Neural cell (in vitro differentiated cells): ENCODE data around the gene MAEA. TPM values are rescaled to one million over a fixed set of nuclear protein-coding genes. Genes with fewer than 3 reads are reported as not detected.

ENCODE experiments used
- H2AFZ ChIP-seq: fragments of 200-600, 300-800 bp; sonication (generic), shearing (Covaris generic); 2 replicates; pipeline ENCODE4 v1.6.0; 2014; ENCODE audit warnings: low read depth, mild to moderate bottlenecking, antibody characterized with exemption, low read length, moderate library complexity
- H3F3A ChIP-seq: fragments of 200-600 bp; shearing (Covaris generic); 2 replicates; pipeline ENCODE4 v1.6.1; 2016; ENCODE audit warnings: mild to moderate bottlenecking, moderate library complexity, mixed read lengths, antibody characterized with exemption, low read length; ENCODE audit not compliant: insufficient read depth, poor library complexity, severe bottlenecking
- H3K27ac ChIP-seq: fragments of 200-600, 300-800 bp; sonication (generic), shearing (Covaris generic); 2 replicates; pipeline ENCODE4 v1.5.1; 2014; ENCODE audit warnings: mild to moderate bottlenecking, low read length, moderate library complexity
- H3K27me3 ChIP-seq: fragments of 300-800, 200-600 bp; sonication (generic), shearing (Covaris generic); 2 replicates; pipeline ENCODE4 v1.6.0; 2014; ENCODE audit warnings: mild to moderate bottlenecking, low read depth, low read length, moderate library complexity; ENCODE audit not compliant: insufficient read depth
- H3K36me3 ChIP-seq: fragments of 300-800, 200-600 bp; sonication (generic), shearing (Covaris generic); 2 replicates; pipeline ENCODE4 v1.5.1; 2014; ENCODE audit warnings: mild to moderate bottlenecking, antibody characterized with exemption, low read length, moderate library complexity; ENCODE audit not compliant: insufficient read depth
- H3K4me2 ChIP-seq: fragments of 300-800, 200-600 bp; sonication (generic), shearing (Covaris generic); 2 replicates; pipeline ENCODE4 v1.6.0; 2014; ENCODE audit warnings: mild to moderate bottlenecking, low read length
- H3K4me3 ChIP-seq: fragments of 300-800, 200-600 bp; sonication (generic), shearing (Covaris generic); 2 replicates; pipeline ENCODE4 v1.5.1; 2014; ENCODE audit warnings: mild to moderate bottlenecking, low read length, moderate library complexity
- H3K79me2 ChIP-seq: fragments of 200-600 bp; shearing (Covaris generic); replicated peaks from 2 replicates; pipeline ENCODE4 v1.6.0; 2014; ENCODE audit warnings: mild to moderate bottlenecking, low read length, moderate library complexity; ENCODE audit not compliant: insufficient read depth
- H3K9ac ChIP-seq: fragments of 300-800, 200-600 bp; sonication (generic), shearing (Covaris generic); 2 replicates; pipeline ENCODE4 v1.6.1; 2016; ENCODE audit warnings: mild to moderate bottlenecking, low read length, mixed read lengths
- H3K9me2 ChIP-seq: fragments of 200-600 bp; shearing (Covaris generic); 2 replicates; pipeline ENCODE4 v1.6.1; 2016; ENCODE audit warnings: mild to moderate bottlenecking, low read length, mixed read lengths; ENCODE audit not compliant: insufficient read depth
- H3K9me3 ChIP-seq: fragments of 200-600, 300-800 bp; sonication (generic), shearing (Covaris generic); 2 replicates; pipeline ENCODE4 v1.6.1; 2016; ENCODE audit warnings: mild to moderate bottlenecking, mixed run types, low read length, moderate library complexity, mixed read lengths
- H4K20me1 ChIP-seq: fragments of 200-600 bp; shearing (Covaris generic); 2 replicates; pipeline ENCODE4 v1.6.1; 2016; ENCODE audit warnings: mild to moderate bottlenecking, mixed run types; ENCODE audit not compliant: insufficient read depth
- CTCF ChIP-seq: fragments of 450-650 bp; IDR thresholded peaks from 2 replicates; pipeline ENCODE4 v1.5.1; 2014; ENCODE audit warnings: antibody characterized with exemption, mild to moderate bottlenecking, moderate library complexity; ENCODE audit not compliant: poor library complexity, severe bottlenecking
- EP300 ChIP-seq: fragments of 450-650 bp; conservative IDR thresholded peaks from 2 replicates; pipeline ENCODE4 v1.6.1; 2014; ENCODE audit warnings: antibody characterized with exemption, mild to moderate bottlenecking, moderate library complexity; ENCODE audit not compliant: poor library complexity, severe bottlenecking
- EZH2 ChIP-seq: fragments of 200-600, 300-800 bp; shearing (Covaris generic), sonication (generic); IDR thresholded peaks from 2 replicates; pipeline ENCODE4 v1.6.1; 2014; ENCODE audit warnings: antibody characterized with exemption, low read length, borderline replicate concordance, mild to moderate bottlenecking; ENCODE audit not compliant: insufficient read depth, poor library complexity, severe bottlenecking
- MXI1 ChIP-seq: fragments of 450-650 bp; conservative IDR thresholded peaks from 2 replicates; pipeline ENCODE4 v1.6.1; 2014; ENCODE audit warnings: antibody characterized with exemption, mild to moderate bottlenecking; ENCODE audit not compliant: poor library complexity, severe bottlenecking
- POLR2AphosphoS5 ChIP-seq: IDR thresholded peaks from 2 replicates; pipeline ENCODE4 v1.6.1; 2012
- RAD21 ChIP-seq: fragments of 450-650 bp; conservative IDR thresholded peaks from 2 replicates; pipeline ENCODE4 v1.6.1; 2014; ENCODE audit warnings: antibody characterized with exemption, mild to moderate bottlenecking, moderate library complexity
- SMC3 ChIP-seq: fragments of 450-650 bp; conservative IDR thresholded peaks from 2 replicates; pipeline ENCODE4 v1.6.1; 2014; ENCODE audit warnings: antibody characterized with exemption, mild to moderate bottlenecking, moderate library complexity; ENCODE audit not compliant: poor library complexity
- TAF1 ChIP-seq: IDR thresholded peaks from 2 replicates; pipeline ENCODE4 v1.6.1; 2012; ENCODE audit warnings: low read depth
- polyA plus RNA-seq: library from polyadenylated mRNA; depleted of rRNA; stranded (reverse); fragments of >200 nt; gene quantifications from 2 replicates; pipeline ENCODE4 v1.2.3, GENCODE V29; 2014
- TF ChIP-seq, protein P1 (sequence below): IDR thresholded peaks from 2 replicates; pipeline ENCODE4 v1.6.1; 2012; ENCODE audit warnings: borderline replicate concordance

MAEA gene
- polyA plus RNA-seq, 1 donor from 2014 or later, result 106 TPM

DNA sequence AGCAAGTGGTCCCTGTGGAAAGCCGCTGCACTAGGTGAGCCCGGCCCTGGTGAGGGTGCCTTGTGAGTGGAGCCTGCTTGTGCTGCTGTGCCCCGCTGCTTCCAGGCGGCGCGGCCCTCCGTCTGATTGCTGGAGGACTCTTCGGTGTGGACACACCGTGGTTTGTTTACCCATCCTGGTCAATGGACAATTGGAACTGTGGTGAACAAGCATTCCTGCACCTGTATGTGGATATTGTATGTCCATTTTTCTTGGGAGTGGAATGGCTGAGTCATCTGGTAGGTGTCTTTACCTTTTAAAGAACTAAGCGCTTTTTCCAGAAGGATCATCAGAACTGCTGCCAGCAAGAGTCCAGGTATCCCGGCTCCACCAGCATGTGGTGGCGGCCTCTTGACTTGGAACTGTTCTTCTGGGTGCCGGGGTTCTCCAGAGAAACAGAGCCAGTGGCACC, 15.6 kb downstream of the MAEA start:
- Histone ChIP-seq H3K79me2 (peaks cover 28% of the 10 kb centered on the region), H4K20me1 (no peaks in the 10 kb centered on the region), H3K27ac (no peak overlapping the region), H3F3A (no peaks in the 10 kb centered on the region), H3K4me2 (no peak overlapping the region), H3K9me3 (no peaks in the 10 kb centered on the region), H3K9ac (no peak overlapping the region), H3K9me2 (no peaks in the 10 kb centered on the region), H3K27me3 (no peaks in the 10 kb centered on the region), H2AFZ (no peak overlapping the region), H3K4me3 (no peak overlapping the region), H3K36me3 (no peaks in the 10 kb centered on the region)
- TF ChIP-seq POLR2AphosphoS5 (no peak), EZH2 (no peak), SMC3 (no peak), RAD21 (no peak), EP300 (no peak), TAF1 (no peak), MXI1 (no peak), CTCF (no peak)
- TF ChIP-seq, protein P1, sequence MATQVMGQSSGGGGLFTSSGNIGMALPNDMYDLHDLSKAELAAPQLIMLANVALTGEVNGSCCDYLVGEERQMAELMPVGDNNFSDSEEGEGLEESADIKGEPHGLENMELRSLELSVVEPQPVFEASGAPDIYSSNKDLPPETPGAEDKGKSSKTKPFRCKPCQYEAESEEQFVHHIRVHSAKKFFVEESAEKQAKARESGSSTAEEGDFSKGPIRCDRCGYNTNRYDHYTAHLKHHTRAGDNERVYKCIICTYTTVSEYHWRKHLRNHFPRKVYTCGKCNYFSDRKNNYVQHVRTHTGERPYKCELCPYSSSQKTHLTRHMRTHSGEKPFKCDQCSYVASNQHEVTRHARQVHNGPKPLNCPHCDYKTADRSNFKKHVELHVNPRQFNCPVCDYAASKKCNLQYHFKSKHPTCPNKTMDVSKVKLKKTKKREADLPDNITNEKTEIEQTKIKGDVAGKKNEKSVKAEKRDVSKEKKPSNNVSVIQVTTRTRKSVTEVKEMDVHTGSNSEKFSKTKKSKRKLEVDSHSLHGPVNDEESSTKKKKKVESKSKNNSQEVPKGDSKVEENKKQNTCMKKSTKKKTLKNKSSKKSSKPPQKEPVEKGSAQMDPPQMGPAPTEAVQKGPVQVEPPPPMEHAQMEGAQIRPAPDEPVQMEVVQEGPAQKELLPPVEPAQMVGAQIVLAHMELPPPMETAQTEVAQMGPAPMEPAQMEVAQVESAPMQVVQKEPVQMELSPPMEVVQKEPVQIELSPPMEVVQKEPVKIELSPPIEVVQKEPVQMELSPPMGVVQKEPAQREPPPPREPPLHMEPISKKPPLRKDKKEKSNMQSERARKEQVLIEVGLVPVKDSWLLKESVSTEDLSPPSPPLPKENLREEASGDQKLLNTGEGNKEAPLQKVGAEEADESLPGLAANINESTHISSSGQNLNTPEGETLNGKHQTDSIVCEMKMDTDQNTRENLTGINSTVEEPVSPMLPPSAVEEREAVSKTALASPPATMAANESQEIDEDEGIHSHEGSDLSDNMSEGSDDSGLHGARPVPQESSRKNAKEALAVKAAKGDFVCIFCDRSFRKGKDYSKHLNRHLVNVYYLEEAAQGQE, result no peak

DNA sequence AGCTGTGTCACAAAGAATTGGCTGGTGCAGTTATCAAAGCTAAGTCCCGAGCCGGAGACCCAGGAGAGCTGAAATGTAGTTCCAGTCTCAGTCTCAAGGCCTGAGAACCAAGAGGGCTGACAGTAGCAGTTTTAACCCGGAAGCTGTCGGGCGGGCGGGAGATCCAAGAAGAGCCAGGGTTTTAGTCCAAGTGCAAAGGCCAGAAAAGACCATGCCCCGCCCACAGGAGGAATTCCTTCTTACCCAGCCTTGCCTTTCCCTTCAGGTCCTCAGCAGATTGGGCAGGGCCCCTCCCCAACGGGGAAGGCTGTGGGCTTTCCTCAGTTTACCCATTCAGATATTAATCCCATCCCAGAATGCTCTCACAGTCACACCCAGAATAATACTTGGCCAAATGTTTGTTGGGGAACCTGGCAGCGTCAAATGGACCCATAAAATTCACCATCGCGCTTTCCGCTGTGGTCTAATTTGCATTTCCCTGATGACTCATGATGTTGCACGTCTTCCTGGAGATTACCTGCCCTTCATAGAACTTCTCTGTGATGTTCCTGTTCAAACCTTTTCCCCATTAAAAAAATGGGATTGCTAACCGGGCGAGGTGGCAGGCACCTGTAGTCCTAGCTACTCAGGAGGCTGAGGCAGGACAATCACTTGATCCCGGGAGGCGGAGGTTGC, 16.2 kb downstream of the MAEA start:
- no peaks in the 10 kb centered on the region for H4K20me1 ChIP-seq
- H3F3A ChIP-seq, result no peaks in the 10 kb centered on the region
- H3K9ac ChIP-seq, result no peak overlapping the region
- peaks cover 27% of the 10 kb centered on the region for H3K79me2 ChIP-seq
- no peak for TF ChIP-seq TAF1
- no peaks in the 10 kb centered on the region for H3K36me3 ChIP-seq
- H3K9me3 ChIP-seq, result no peaks in the 10 kb centered on the region
- no peak overlapping the region for H3K4me2 ChIP-seq
- H3K27me3 ChIP-seq, result no peaks in the 10 kb centered on the region
- H3K9me2 ChIP-seq, result no peaks in the 10 kb centered on the region
- no peak overlapping the region for H3K27ac ChIP-seq
- no peak overlapping the region for H2AFZ ChIP-seq
- H3K4me3 ChIP-seq, result no peak overlapping the region
